ENCODE results near the gene WDR12.
"Not testable (repeated sequence)": the region's sequence is repeated elsewhere in the genome, so short reads cannot be mapped to it uniquely, and the experiment has no call there.

Gene WDR12
- 23.9 to 78.2 (median 24.8) reads per million in 4 experiments for total RNA-seq

DNA sequence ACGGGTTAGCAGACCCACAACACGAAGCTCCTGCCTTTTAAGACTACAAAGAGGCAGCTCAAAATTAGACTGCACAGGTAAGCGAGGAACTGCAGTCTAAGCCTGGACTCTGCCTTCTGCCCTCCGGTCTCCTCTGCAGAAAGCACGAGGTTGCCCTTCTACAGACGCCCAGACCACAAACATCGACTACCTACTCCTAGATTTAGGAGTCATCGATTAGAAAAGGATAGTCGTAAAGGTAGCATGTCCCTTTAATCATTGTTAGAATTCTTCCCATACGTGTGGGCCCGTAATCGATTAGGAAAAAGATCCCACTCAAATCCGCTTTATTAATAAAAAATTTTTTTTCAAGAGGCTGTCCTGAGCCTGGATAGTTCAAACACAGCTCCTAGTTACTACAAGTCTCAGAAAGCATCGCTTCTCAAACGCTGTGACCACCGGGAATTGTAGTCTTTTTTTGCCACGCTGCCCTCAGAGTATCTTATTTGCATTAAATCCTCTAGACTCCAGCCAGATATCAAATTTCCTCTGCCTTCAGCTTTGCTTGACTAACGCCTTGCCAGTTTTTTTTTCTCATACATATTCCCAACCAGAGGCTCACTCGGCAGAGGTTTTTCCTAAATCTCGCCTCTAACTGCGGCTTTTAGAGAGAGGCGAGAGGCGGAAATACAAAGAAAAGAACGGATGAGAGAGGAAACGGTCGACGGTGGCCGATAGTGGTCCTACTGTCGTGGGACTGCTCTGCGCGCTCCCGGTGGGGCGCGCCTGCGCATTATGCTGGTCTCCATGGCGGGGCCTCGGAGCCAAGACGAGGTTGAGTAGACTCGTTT, at the start of gene WDR12, which contains the start of gene CARF:
Gene WDR12 (minus strand): TSS at position 162 of the 830 bp plus-strand sequence. CDS start 197 bp downstream, outside the sequence.
Gene CARF (plus strand): TSS at position 764 of the 830 bp plus-strand sequence. CDS start 29,628 bp downstream, outside the sequence.
- DNase-seq = peak; percentile 80

DNA sequence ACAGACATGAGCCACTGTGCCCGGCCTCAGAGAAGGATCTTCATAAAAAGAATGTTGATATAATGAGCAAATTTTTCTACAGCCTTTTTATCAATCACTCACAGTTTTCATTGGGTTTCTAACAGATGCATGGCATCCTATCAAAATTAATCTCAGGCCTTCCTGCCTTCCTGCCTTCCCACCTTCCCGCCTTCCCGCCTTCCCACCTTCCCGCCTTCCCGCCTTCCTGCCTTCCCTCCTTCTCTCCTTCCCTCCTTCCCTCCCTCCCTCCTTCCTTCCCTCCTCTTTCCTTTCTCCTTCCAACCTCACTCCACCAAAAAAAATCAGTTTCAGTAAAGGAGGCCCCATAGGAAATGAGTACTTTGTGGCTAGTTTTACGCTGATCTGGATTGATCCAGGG, 49.1 kb upstream of the WDR12 start:
- no peak for DNase-seq

DNA sequence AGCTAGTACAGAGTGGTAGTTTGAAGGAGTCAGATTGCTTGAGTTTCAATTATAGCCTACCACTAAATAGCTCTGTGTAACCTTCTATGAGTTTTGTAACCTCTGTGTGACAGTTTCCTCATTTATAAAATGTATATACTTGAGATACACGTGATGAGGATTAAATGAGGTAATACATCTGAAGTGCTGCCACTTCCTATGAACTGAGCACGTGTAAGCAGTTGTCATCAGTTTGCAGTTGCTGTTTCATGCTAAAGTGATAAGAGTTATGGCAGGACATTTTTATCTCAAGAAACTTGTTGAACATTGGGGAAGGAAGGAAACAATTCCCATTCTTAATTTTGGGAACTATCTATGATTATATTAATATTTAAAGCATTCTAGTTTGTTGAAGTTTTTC, 39.1 kb upstream of the WDR12 start:
- no peak for DNase-seq

DNA sequence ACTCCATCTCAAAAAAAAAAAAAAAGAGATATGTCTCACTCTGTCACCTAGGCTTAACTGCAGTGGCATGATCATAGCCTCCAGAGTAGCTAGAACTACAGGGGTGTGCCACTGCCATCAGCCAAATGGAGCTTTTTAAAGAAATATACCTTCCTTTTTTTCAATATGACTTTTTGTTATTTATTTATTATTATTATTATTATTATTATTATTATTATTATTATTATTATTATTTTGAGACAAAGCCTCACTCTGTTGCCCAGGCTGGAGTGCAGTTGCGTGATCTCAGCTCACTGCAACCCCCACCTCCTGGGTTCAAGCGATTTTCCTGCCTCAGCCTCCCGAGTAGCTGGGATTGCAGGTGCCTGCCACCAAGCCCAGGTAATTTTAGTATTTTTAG, 37.9 kb upstream of the WDR12 start:
- not testable (repeated sequence) for DNase-seq

DNA sequence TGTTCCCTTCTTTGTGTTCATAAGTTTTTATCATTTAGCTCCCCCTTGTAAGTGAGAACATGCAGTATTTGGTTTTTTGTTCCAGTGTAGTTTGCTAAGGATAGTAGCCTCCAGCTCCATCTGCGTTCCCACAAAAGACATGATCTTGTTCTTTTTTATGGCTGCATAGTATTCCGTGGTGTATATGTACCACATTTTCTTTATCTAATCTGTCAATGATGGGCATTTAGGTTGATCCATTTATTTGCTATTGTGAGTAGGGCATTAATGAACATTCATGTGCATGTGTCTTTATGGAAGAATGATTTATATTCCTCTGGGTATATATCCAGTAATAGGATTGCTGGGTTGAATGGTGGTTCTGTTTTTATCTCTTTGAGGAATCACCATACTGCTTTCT, 34.0 kb upstream of the WDR12 start:
- DNase-seq = no peak

DNA sequence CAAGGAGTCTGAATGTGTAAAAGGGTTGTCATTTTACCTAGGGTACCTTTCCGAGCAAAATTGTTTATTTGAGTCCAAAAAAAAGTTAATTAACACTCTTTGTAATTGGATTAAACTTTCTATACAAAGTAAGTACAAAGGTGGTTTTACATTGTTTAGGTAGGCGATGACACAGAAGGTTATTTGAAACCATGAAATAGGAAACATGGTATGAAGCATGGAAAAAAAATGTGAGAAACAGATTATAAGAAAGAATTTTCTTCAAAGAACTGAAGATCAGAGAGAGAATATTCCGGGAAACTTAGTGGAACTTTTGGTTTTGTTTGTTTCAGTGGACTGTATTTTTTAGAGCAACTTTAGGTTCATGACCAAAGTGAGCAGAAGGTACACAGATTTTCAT, 33.3 kb upstream of the WDR12 start:
- DNase-seq = no peak

DNA sequence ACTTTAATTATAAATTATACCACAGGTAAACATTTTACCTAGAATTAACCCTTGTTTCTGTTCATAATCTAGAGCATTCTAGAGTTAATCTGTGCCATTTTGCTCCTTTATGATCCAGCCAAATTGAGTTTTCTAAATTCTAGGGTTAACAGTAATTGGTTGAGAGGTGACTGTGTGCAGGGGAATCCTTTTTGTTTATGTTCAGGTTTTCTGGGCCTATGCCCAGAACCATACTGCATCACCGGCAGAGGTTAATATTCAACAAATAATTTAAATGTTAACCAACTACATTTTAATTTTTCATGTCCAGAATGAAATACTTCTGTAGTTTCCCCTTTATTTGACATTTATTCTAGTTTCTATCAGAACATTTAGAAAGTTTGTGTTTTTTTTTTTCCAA, 32.9 kb upstream of the WDR12 start:
- DNase-seq = no peak

DNA sequence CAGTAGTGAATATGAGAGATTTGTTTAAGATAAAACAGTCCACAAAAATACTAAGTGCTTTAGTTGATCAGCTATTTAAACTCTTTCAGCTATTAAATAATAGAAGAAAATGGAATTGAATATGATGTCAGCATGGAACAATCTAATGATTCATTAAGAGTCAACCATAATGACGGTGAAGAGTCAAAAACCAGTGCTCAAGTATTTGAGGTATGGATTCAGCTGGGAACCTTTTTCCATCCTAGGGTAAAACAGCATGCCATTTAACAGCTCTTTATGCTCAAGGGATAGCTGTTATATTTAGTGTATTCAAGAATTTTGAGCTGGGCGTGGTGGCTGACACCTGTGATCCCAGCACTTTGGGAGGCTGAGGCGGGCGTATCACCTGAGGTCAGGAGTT, 30.3 kb upstream of the WDR12 start:
- DNase-seq = no peak

DNA sequence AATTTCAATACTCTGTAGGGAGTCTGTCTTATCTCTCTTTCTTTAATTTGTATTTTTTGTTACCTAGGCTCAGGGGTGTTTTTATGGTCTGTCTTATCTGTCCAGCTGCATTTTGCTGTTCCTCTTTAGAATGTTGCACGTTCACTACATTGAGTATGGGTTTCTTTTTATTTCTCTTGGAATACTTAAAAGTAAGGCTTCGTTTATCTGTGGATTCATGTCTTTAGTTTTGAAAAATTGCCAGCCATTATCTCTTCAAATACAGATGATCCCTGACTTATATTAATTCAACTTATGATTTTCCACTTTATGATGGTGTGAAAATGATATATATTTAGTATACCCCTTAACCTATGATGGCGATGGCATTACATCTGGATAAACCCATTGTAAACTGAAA, 27.5 kb upstream of the WDR12 start:
- no peak for DNase-seq

DNA sequence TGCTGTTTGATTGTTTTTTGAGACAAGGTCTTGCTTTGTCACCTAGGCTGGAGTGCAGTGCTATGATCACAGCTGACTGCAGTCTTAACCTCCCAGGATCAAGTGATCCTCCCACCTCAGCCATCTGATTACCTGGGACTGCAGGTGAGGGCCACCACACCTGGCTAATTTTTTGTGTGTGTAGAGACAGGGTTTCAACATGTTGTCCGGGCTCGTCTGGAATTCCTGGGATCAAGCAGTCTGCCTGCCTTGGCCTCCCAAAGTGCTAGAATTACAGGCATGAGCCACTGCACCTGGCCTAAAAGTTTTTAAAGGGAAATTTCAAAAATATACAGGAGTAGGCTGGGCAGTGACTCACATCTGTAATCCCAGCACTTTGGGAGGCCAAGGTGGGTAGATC, 23.0 kb upstream of the WDR12 start:
- DNase-seq = no peak

DNA sequence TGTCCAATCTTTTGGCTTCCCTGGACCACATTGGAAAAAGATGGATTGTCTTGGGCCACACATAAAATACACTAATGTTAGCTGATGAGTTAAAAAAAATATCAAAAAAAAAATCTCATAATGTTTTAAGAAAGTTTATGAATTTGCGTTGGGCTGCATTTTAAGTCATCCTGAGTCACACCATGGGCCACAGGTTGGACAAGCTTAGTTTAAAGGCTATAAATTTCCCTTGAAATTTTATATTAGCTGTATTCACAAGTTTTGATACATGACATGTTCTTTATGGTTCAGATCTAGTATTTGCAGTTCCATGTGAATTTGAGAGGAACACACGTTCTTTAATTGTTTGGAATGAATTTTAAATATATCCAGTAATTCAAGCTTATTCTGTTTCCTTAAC, 22.5 kb upstream of the WDR12 start:
- DNase-seq = no peak

DNA sequence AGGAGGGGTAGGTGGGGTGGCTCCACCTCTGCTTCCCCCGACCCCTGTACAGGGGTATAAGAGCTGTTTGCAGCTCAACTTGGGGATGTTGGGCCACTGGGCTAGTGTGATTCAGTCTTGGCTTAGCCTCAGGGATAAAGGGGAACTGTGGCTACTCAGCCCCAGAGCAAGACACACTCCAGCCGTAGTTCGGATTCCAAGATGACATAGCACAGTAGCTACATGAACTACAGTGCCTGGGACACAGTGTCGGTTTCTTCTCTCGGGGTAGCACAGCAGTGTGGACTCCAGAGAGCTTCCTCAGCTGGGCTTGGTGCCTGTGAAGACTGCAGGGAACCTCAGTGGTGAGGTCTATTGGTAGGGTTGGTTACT, 21.7 kb upstream of the WDR12 start:
- DNase-seq = no peak

DNA sequence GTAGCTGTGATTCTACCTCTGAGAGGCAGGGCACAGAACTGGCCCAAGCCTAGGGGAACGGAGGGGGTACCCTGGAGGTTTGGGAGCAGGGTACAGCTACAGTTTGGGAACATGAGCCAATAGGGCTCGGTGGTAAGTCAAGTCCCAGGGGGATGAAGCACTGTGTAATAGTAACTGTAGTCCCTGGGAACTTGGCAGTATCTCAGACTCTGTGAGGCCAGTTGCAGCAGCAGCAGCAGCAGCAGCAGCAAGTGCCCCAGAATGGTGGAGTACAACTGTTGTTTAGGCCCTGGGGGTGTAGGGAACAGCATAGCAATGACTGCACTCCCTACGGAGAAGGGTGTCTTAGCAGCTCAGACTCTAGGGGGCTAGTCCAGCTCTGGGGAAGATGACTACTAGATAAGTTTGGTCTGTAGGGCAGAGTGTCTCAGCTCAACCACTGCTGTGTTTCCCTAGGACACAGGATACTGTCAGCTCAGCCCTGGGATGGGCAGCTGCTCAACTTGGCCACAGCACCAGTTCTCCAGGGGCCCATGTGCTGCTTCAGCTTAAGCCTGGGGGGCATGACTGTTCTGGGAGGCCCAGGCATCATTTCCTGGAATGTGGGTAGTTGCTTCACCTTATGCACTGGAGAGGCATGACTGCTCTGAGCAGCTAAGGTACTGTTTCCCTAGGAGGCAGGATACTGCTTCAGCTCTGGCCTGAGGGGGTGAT, 21.1 kb upstream of the WDR12 start:
- DNase-seq = no peak

DNA sequence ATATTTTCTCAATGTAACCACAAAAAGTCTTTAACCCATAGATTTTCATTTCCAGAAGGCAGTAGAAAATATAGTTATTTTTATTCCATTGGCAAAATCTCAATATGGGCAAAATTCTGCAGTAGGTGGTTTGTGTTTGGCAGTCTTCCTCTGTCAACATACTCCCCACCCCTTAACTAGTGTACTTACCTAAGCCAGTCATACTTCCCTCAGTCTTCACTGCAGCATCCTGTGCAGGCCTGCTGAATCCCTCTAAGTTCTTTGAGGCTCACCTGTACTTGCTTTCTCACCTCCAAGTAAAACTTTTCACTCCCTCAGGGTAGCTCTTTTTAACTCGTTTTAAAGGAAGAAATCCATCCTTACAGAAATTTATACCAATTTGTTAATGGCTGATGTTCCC, 7.4 kb upstream of the WDR12 start:
- DNase-seq = no peak

DNA sequence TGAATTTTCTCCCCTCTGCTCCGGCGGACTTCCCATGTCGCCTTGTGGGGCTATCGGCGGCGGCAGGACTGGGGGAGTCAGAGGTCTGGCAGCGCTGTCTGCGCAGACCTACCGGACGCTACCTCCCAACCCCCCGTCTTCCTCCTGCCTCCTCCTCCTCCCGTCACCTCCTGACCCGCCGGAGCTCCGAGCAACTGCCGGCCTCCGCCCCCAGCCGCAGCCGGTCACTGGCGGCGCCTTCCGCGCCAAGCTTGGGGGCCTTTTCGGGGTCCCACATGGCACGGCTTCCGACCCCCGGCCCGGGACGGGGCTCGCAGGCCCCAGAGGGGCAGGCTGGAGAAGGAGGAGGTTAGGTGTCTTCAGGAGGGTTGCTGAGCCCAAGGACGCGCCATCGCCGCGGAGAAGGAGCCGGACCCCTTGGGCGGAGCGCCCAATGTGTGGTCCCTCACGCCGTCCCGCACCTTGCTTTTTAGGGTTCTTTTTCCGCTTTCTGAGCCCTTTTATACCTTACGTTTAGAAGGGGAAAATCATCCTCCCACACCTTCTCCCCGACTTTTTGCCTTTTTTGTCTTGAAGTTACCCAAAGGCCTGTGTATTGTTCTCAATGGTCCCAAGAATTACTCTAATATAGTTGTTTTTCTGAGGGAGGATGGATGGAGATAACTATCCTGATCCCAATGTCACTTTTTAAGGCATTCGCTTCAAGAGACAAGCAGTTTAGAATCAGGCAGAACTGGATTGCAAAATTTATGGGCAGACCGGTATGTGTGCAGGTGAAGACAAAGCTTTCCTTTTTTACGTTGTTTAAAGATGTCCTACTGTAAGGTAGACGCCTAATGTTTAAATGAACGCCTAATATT, 1.1 kb upstream of the WDR12 start:
- DNase-seq = not testable (repeated sequence)

DNA sequence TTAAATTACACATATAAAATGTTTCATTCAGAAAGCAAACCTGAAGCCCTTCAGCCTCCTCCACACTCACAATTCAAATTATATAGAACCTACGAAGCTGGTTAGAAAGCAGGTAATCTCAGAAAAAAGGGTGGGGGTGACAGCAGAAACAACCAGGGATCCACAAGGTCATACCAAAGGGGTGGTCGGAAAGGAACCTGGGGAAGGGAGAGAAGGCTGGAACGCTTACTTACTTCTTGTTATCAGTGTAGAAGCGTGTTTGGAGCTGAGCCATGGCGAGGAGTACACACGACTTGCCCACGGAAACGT, 316 bp downstream of the WDR12 start:
- no peak for DNase-seq

DNA sequence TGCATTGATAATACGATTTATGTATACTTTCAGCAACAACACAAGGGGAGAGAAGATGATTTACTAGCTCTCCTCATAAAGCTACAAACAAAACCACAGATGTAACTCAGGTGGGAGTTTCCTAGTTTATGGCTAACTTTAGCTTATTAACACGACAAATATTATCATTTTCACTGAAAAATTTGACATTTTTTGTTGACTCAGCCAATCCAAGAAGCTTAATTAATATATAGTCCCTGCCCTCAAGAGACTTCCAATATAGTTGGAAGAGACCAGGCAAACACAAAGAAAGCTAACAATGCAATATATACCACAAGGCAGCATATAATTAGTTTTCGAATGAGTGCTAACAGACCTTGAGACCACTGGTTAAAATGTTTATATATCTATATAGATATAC, 775 bp downstream of the WDR12 start:
- DNase-seq = no peak

DNA sequence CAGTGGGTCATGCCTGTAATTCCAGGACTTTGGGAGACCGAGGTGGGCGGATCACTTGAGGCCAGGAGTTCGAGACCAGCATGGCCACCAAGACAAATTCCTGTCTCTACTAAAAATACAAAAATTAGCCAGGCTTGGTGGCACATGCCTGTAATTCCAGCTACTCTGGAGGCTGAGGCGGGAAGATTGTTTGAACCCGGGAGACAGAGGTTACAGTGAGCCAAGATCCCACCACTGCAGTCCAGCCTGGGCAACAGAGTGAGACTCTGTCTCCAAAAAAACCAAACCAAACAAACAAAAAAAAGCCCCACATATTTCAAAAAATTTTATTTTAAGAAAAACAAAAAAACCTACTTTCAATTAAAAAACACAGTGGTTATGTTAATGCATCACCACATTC, 1.2 kb downstream of the WDR12 start:
- not testable (repeated sequence) for DNase-seq

DNA sequence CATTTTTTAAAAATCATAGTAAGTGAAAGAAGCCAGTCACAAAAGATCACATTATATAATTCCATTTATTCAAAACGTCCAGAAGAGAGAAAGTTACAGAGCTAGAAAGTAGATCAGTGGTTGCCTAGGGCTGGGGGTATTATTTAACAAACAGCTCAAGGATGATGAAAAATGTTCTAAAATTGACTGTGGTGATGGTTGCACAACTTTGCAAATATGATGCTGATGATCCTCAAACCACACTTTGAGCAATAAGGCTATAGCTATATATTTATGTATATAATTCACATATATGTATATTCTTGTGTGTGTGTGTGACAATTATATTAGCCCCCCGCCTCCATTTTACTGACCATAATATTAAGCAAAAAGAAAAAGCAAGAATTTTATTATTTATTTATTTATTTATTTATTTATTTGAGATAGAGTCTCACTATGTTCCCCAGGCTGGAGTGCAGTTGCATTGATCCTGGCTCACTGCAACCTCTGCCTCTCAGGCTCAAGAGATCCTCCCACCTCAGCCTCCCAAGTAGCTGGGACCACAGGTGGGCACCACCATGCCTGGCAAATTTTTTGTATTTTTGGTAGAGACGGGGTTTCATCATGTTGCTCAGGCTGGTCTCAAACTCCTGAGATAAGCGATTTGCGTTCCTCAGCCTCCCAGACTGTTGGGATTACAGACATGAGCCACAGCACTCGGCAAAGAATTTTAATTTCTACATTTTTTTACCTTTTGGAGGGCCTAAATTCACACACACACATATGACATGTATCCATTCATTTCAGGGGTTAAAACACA, 1.9 kb downstream of the WDR12 start:
- no peak for DNase-seq

DNA sequence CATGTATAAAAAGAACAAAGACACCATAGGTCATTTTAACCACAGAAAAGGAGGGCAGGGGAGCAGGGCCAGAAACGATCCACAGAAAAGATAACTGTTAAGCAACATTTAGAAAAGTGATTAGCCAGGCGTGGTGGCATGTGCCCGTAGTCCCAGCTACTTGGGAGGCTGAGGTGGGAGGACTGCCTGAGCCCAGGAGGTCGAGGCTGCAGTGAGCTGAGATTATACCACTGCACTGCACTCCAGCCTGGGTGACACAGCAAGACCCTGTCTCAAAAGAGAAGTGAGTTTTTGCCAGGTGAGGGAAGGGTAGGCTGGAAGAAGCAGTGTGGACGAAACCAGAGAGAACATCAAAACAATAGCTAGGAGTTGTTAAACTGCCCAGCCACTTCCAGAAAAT, 3.3 kb downstream of the WDR12 start:
- DNase-seq = no peak

DNA sequence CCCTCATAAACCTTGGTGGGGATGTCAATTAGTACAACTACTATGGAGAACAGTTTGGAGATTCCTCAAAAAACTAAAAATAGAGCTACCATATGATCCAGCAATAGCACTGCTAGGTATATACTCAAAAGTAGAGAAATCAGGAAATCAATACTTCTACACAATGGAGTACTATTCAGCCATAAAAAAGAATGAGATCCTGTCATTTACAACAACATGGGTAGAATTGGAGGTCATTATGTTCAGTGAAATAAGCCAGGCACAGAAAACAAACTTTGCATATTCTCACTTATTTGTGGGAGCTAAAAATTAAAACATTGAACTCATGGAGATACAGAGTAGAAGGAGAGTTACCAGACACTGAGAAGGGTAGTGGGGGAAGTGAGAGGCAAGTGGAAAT, 6.0 kb downstream of the WDR12 start:
- DNase-seq = not testable (repeated sequence)

DNA sequence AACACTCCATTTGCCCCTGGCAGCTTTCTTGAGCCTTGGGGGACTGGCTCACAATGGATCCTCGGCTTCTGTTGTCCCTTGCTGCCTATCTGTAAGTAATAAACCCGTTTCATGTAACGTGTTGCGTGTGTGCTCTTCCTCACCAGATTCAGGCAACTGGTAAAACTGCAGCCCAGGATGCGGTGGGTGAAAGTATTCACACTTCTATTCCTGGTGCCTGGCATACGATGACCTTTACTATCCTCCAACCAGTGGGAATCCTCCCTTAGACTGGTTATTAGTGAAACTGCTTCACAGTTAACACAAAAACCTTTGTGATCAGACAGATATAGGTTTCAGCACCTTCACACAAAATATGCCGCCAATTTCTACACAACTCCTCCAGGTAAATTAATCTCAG, 26.3 kb downstream of the WDR12 start:
- no peak for DNase-seq
